ENCODE results near the gene MAGEA2. TPM values are rescaled to one million over a fixed set of nuclear protein-coding genes. Genes with fewer than 3 reads are reported as not detected.
"Not testable (repeated sequence)": the region's sequence is repeated elsewhere in the genome, so short reads cannot be mapped to it uniquely, and the experiment has no call there.

The MAGEA2 gene, protein sequence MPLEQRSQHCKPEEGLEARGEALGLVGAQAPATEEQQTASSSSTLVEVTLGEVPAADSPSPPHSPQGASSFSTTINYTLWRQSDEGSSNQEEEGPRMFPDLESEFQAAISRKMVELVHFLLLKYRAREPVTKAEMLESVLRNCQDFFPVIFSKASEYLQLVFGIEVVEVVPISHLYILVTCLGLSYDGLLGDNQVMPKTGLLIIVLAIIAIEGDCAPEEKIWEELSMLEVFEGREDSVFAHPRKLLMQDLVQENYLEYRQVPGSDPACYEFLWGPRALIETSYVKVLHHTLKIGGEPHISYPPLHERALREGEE
- total RNA-seq (not detected in 2 replicates), polyA plus RNA-seq (not detected in 2 replicates), polyA minus RNA-seq (ENCODE audit: low replicate concordance) (not detected in 2 replicates)
- polyA plus RNA-seq (2012) = not detected in 2 replicates

DNA sequence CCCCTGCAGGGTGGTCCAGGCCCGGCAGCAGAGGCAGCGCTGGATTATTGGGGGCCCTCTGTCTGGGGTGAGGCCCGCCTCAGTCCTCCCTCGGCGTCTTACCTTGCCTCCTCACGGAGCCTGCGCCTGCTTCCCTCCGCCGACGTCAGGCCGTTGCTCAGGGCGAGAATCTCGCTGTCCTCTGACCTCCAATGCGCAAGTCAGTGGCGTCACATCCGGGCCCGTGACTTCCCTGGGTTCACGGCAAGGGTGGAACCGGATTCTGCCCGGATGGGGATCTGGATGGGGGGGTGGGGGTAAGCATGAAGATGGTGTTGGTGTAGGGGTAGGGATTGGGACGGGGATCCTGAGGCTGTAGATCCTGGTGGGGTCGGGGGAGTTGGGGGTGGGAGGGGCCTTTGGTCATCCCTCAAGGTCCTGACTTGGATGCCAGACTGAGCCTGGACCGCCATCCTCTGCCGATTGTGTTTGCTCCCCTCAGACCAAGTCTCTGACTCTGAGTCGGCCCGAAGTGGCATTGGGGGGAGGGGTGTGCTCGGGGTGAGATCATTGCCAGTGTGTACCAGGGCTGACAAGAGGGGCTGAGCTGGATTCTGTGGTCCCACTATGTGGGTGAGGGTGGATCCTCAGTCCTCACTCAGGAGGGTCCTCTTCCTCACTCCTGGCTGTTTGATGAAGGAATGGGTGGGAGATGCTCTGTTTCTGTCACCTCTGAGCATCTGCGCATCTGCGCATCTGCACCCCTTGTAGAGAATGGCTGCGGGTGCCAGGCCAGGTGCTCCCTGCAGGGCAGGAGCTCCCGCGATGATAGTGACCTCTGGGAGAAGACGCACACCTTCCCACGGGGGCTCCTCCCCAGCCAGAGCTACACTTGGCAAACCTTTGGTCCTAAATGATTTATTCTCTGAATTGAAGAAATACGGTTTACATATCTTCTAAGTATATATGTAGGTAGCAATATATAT is at the start of gene MAGEA2:
Gene MAGEA2, minus strand, starts transcription at position 157 of the 965 bp plus-strand sequence. CDS start 2,479 bp downstream, outside the sequence.
- not testable (repeated sequence) for H3K79me2 ChIP-seq (ENCODE audit: control insufficient read depth, insufficient read depth, low read length); H3K4me1 ChIP-seq (ENCODE audit: control insufficient read depth, extremely low read depth, insufficient read depth, low read length); H3K27me3 ChIP-seq (ENCODE audit: control insufficient read depth, insufficient read depth, low read length); H3K4me2 ChIP-seq (ENCODE audit: extremely low read depth, insufficient read depth, low read length); H3K4me3 ChIP-seq (replicated peaks in 1 of 4; ENCODE audit: control extremely low read depth in 1 of 4, insufficient read depth in 1 of 4, low read depth in 3 of 4, low read length in 4 of 4); H3K27ac ChIP-seq (ENCODE audit: insufficient read depth, low read length); H3K36me3 ChIP-seq (ENCODE audit: control insufficient read depth, insufficient read depth, low read length); H4K20me1 ChIP-seq (ENCODE audit: control insufficient read depth, extremely low read depth, insufficient read depth, low read length); DNase-seq (ENCODE audit: low read depth in 2 of 2); H3K9me3 ChIP-seq (ENCODE audit: control insufficient read depth, insufficient read depth, low read depth, low read length); H2AFZ ChIP-seq (ENCODE audit: low read length); H3K9ac ChIP-seq (ENCODE audit: insufficient read depth, low read length)

DNA sequence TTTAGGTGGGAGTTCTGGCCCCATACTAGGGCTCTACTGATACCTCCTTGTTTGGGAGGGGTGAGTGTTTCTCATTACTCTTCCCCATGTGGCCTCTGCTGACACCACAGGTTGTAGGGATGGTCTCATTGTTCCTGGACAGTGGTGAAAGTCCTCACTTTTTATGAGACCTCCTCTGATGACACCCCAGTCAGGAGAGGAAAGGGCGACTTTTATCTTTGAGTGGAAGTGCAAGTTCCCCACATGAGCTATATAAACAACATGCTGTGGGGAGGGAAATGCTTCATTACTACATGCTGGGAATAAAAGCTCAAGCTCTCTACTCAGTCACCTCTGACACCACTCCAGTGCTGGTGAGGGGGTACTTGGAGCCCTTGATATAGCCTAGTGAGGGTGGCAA is 45.3 kb upstream of the MAGEA2 start:
- H2AFZ ChIP-seq (ENCODE audit: low read length) = no peak overlapping the region
- no peaks in the 10 kb centered on the region for H3K27me3 ChIP-seq (ENCODE audit: control insufficient read depth, insufficient read depth, low read length)
- H3K36me3 ChIP-seq (ENCODE audit: control insufficient read depth, insufficient read depth, low read length) = no peaks in the 10 kb centered on the region
- no peak for DNase-seq (ENCODE audit: low read depth in 2 of 2)
- no peak overlapping the region for H3K27ac ChIP-seq (ENCODE audit: insufficient read depth, low read length)
- TF ChIP-seq EZH2 (IDR thresholded peaks at IDR 0.05; ENCODE audit: low read length, missing control alignments) = no peak
- TF ChIP-seq, protein P1, sequence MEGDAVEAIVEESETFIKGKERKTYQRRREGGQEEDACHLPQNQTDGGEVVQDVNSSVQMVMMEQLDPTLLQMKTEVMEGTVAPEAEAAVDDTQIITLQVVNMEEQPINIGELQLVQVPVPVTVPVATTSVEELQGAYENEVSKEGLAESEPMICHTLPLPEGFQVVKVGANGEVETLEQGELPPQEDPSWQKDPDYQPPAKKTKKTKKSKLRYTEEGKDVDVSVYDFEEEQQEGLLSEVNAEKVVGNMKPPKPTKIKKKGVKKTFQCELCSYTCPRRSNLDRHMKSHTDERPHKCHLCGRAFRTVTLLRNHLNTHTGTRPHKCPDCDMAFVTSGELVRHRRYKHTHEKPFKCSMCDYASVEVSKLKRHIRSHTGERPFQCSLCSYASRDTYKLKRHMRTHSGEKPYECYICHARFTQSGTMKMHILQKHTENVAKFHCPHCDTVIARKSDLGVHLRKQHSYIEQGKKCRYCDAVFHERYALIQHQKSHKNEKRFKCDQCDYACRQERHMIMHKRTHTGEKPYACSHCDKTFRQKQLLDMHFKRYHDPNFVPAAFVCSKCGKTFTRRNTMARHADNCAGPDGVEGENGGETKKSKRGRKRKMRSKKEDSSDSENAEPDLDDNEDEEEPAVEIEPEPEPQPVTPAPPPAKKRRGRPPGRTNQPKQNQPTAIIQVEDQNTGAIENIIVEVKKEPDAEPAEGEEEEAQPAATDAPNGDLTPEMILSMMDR (conservative IDR thresholded peaks at IDR 0.05 in 1 of 2, IDR thresholded peaks at IDR 0.05 in 1 of 2; ENCODE audit: low read depth in 1 of 2, low read length in 2 of 2) = no peak
- no peaks in the 10 kb centered on the region for H3K79me2 ChIP-seq (ENCODE audit: control insufficient read depth, insufficient read depth, low read length)
- no peaks in the 10 kb centered on the region for H4K20me1 ChIP-seq (ENCODE audit: control insufficient read depth, extremely low read depth, insufficient read depth, low read length)
- H3K9me3 ChIP-seq (ENCODE audit: control insufficient read depth, insufficient read depth, low read depth, low read length) = no peaks in the 10 kb centered on the region
- H3K4me1 ChIP-seq (ENCODE audit: control insufficient read depth, extremely low read depth, insufficient read depth, low read length) = no peaks in the 10 kb centered on the region
- H3K9ac ChIP-seq (ENCODE audit: insufficient read depth, low read length) = no peak overlapping the region
- no peak overlapping the region for H3K4me3 ChIP-seq (replicated peaks in 1 of 4; ENCODE audit: control extremely low read depth in 1 of 4, insufficient read depth in 1 of 4, low read depth in 3 of 4, low read length in 4 of 4)
- no peak overlapping the region for H3K4me2 ChIP-seq (ENCODE audit: extremely low read depth, insufficient read depth, low read length)

DNA sequence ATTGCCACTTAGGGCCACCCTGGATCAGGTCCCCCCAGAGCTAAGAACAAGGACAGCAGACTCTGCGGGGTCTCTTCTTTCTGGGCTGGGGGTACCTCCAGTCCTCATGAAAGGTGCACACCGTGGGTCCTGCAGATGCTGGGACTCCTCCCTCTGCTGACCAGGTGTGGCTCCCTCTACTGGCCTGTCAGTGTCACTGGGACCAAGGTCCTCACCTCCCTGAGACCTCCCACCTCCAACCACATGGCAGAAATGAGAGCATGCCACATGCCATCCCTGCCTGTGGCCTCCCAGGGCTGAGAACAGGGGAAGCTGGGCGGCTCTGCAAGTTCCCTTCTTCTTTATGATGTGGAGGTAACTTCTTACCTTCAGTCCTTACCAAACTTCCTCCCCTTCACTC is 33.4 kb upstream of the MAGEA2 start:
- not testable (repeated sequence) for H3K79me2 ChIP-seq (ENCODE audit: control insufficient read depth, insufficient read depth, low read length); DNase-seq (ENCODE audit: low read depth in 2 of 2)

DNA sequence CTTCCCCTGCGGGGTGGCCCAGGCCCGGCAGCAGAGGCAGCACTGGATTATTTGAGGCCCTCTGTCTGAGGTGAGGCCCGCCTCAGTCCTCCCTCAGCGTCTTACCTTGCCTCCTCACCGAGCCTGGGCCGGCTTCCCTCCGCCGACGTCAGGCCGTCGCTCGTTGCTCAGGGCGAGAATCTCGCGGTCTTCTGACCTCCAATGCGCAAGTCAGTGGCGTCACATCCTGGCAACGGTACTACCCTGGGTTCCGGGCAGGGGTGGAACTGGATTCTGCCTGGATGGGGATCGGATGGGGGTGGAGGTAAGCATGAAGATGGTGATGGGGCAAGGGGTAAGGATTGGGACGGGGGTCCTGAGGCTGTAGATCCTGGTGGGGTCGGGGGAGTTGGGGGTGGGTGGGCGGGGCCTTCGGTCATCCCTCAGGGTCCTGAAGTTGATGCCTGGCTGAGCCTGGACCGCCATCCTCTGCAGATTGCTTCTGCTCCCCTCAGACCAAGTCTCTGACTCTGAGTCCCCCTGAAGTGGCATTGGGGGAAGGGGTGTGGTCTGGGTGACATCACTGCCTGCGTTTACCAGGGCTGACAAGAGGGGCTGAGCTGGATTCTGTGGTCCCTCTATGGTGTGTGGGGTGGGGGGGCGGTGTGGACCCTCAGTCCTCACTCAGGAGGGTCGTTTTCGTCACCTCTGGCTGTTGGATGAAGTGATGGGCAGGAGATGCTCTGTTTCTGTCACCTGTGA is 16.1 kb upstream of the MAGEA2 start, which contains the start of gene MAGEA6:
Gene MAGEA6, minus strand, starts transcription at position 141 of the 741 bp plus-strand sequence. CDS start 2,039 bp downstream, outside the sequence.
- H3K4me3 ChIP-seq (replicated peaks in 1 of 4; ENCODE audit: control extremely low read depth in 1 of 4, insufficient read depth in 1 of 4, low read depth in 3 of 4, low read length in 4 of 4); H3K27me3 ChIP-seq (ENCODE audit: control insufficient read depth, insufficient read depth, low read length); H4K20me1 ChIP-seq (ENCODE audit: control insufficient read depth, extremely low read depth, insufficient read depth, low read length); H3K36me3 ChIP-seq (ENCODE audit: control insufficient read depth, insufficient read depth, low read length); H3K27ac ChIP-seq (ENCODE audit: insufficient read depth, low read length); H3K9me3 ChIP-seq (ENCODE audit: control insufficient read depth, insufficient read depth, low read depth, low read length); H2AFZ ChIP-seq (ENCODE audit: low read length); H3K79me2 ChIP-seq (ENCODE audit: control insufficient read depth, insufficient read depth, low read length); DNase-seq (ENCODE audit: low read depth in 2 of 2); H3K4me1 ChIP-seq (ENCODE audit: control insufficient read depth, extremely low read depth, insufficient read depth, low read length); H3K4me2 ChIP-seq (ENCODE audit: extremely low read depth, insufficient read depth, low read length); H3K9ac ChIP-seq (ENCODE audit: insufficient read depth, low read length): not testable (repeated sequence)

More for the DNA sequence above, 33.4 kb upstream of the MAGEA2 start:
- not testable (repeated sequence) for H3K36me3 ChIP-seq (ENCODE audit: control insufficient read depth, insufficient read depth, low read length); H3K9ac ChIP-seq (ENCODE audit: insufficient read depth, low read length); H4K20me1 ChIP-seq (ENCODE audit: control insufficient read depth, extremely low read depth, insufficient read depth, low read length); H3K4me2 ChIP-seq (ENCODE audit: extremely low read depth, insufficient read depth, low read length); H3K27me3 ChIP-seq (ENCODE audit: control insufficient read depth, insufficient read depth, low read length); H3K4me3 ChIP-seq (replicated peaks in 1 of 4; ENCODE audit: control extremely low read depth in 1 of 4, insufficient read depth in 1 of 4, low read depth in 3 of 4, low read length in 4 of 4); H3K9me3 ChIP-seq (ENCODE audit: control insufficient read depth, insufficient read depth, low read depth, low read length); H2AFZ ChIP-seq (ENCODE audit: low read length); H3K27ac ChIP-seq (ENCODE audit: insufficient read depth, low read length); H3K4me1 ChIP-seq (ENCODE audit: control insufficient read depth, extremely low read depth, insufficient read depth, low read length)

DNA sequence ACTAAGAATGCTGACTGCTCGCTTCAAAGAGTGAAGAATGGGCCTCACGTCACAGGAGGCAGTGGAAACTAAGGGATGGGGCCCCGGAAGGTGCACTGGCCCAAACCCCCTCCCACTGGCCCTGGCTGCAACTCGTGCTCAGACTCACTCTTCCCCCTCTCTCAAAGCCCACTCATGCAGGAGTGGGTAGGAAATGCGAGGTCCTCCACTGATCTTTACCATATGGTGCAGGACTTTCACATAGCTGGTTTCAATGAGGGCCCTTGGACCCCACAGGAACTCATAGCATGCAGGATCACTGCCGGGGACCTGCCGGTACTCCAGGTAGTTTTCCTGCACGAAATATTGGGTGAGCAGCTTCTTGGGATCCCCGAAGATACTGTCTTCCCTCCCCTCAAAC is 12.9 kb upstream of the MAGEA2 start:
- not testable (repeated sequence) for H4K20me1 ChIP-seq (ENCODE audit: control insufficient read depth, extremely low read depth, insufficient read depth, low read length)

More for the DNA sequence above, 12.9 kb upstream of the MAGEA2 start:
- H3K36me3 ChIP-seq (ENCODE audit: control insufficient read depth, insufficient read depth, low read length); DNase-seq (ENCODE audit: low read depth in 2 of 2); H3K79me2 ChIP-seq (ENCODE audit: control insufficient read depth, insufficient read depth, low read length); H3K9me3 ChIP-seq (ENCODE audit: control insufficient read depth, insufficient read depth, low read depth, low read length); H2AFZ ChIP-seq (ENCODE audit: low read length); H3K27me3 ChIP-seq (ENCODE audit: control insufficient read depth, insufficient read depth, low read length); H3K27ac ChIP-seq (ENCODE audit: insufficient read depth, low read length); H3K9ac ChIP-seq (ENCODE audit: insufficient read depth, low read length); H3K4me3 ChIP-seq (replicated peaks in 1 of 4; ENCODE audit: control extremely low read depth in 1 of 4, insufficient read depth in 1 of 4, low read depth in 3 of 4, low read length in 4 of 4); H3K4me1 ChIP-seq (ENCODE audit: control insufficient read depth, extremely low read depth, insufficient read depth, low read length); H3K4me2 ChIP-seq (ENCODE audit: extremely low read depth, insufficient read depth, low read length): not testable (repeated sequence)
